OCI-LY1 (cell line): Measurements from ENCODE around the gene DBH.

Experiments
- H2AFZ ChIP-seq: fragments of 200-600 bp; sonication (generic), shearing (Covaris generic); 2 replicates; pipeline ENCODE4 v1.6.0; 2014; ENCODE audit warnings: antibody characterized with exemption, mild to moderate bottlenecking, low read length
- H3F3A ChIP-seq: fragments of 200-600 bp; sonication (generic), shearing (Covaris generic); 2 replicates; pipeline ENCODE4 v1.6.0; 2014; ENCODE audit warnings: mild to moderate bottlenecking, antibody characterized with exemption, low read length, moderate library complexity; ENCODE audit not compliant: insufficient read depth
- H3K27ac ChIP-seq: fragments of 200-600 bp; sonication (generic); 2 replicates; pipeline ENCODE4 v1.5.1; 2014; ENCODE audit warnings: low read length, mixed run types, mild to moderate bottlenecking, low read depth; ENCODE audit not compliant: poor library complexity, severe bottlenecking
- H3K27me3 ChIP-seq: fragments of 200-600 bp; sonication (generic); 2 replicates; pipeline ENCODE4 v1.6.0; 2014; ENCODE audit warnings: antibody characterized with exemption, mild to moderate bottlenecking, low read length, moderate library complexity; ENCODE audit not compliant: insufficient read depth
- H3K36me3 ChIP-seq: fragments of 200-600 bp; sonication (generic); 2 replicates; pipeline ENCODE4 v1.6.1; 2014; ENCODE audit warnings: mild to moderate bottlenecking, antibody characterized with exemption, low read length, moderate library complexity, mixed read lengths; ENCODE audit not compliant: insufficient read depth
- H3K4me1 ChIP-seq: fragments of 200-600 bp; sonication (generic); 2 replicates; pipeline ENCODE4 v1.5.1; 2014; ENCODE audit warnings: mild to moderate bottlenecking, low read length, moderate library complexity; ENCODE audit not compliant: insufficient read depth, severe bottlenecking
- H3K4me2 ChIP-seq: fragments of 200-600 bp; sonication (generic), shearing (Covaris generic); 2 replicates; pipeline ENCODE4 v1.6.1; 2014; ENCODE audit warnings: low read length
- H3K4me3 ChIP-seq: fragments of 200-600 bp; sonication (generic); 2 replicates; pipeline ENCODE4 v1.5.1; 2014; ENCODE audit warnings: low read length, low read depth, mild to moderate bottlenecking, mixed read lengths; ENCODE audit not compliant: poor library complexity, severe bottlenecking
- H3K79me2 ChIP-seq: fragments of 200-600 bp; shearing (Covaris generic); 2 replicates; pipeline ENCODE4 v1.6.1; 2016; ENCODE audit warnings: mixed run types, low read length, mixed read lengths; ENCODE audit not compliant: insufficient read depth
- H3K9ac ChIP-seq: fragments of 200-600 bp; sonication (generic), shearing (Covaris generic); 2 replicates; pipeline ENCODE4 v1.6.1; 2014; ENCODE audit warnings: mild to moderate bottlenecking, low read length, mixed read lengths
- H3K9me2 ChIP-seq: fragments of 200-600 bp; sonication (generic), shearing (Covaris generic); 2 replicates; pipeline ENCODE4 v1.6.1; 2014; ENCODE audit warnings: low read depth, mild to moderate bottlenecking, low read length, mixed read lengths
- H3K9me3 ChIP-seq: fragments of 200-600 bp; shearing (Covaris generic); 2 replicates; pipeline ENCODE4 v1.6.1; 2014; ENCODE audit warnings: low read length, mixed read lengths
- H4K20me1 ChIP-seq: fragments of 200-600 bp; sonication (generic), shearing (Covaris generic); 2 replicates; pipeline ENCODE4 v1.6.0; 2016; ENCODE audit warnings: mild to moderate bottlenecking, low read length; ENCODE audit not compliant: insufficient read depth
- CTCF ChIP-seq: fragments of 200-600 bp; sonication (generic), shearing (Covaris generic); IDR thresholded peaks from 2 replicates; pipeline ENCODE4 v1.5.1; 2017; ENCODE audit warnings: mild to moderate bottlenecking, antibody characterized with exemption, low read length, moderate library complexity, mixed read lengths
- EZH2 ChIP-seq: fragments of 200-600 bp; sonication (generic), shearing (Covaris generic); IDR thresholded peaks from 2 replicates; pipeline ENCODE4 v1.8.0; 2017; ENCODE audit warnings: borderline replicate concordance, mixed run types, mild to moderate bottlenecking, antibody characterized with exemption, low read length, moderate library complexity, mixed read lengths

The DBH gene

GRCh38 chr9:133653638-133654037 lies 17.5 kb downstream of the DBH start:
- no peak overlapping the region for H3K4me2 ChIP-seq
- H3K27ac ChIP-seq = no peak overlapping the region
- peaks cover 3% of the 10 kb centered on the region; the same call in 1 of the 2 replicates for H3K27me3 ChIP-seq
- no peaks in the 10 kb centered on the region for H3K9me3 ChIP-seq
- no peaks in the 10 kb centered on the region for H3K36me3 ChIP-seq
- H3K79me2 ChIP-seq = no peaks in the 10 kb centered on the region
- H3K9ac ChIP-seq = no peak overlapping the region
- no peak overlapping the region for H3K4me3 ChIP-seq
- H4K20me1 ChIP-seq = no peaks in the 10 kb centered on the region
- no peak for TF ChIP-seq EZH2
- TF ChIP-seq CTCF = no peak
- no peaks in the 10 kb centered on the region for H3K4me1 ChIP-seq
- no peaks in the 10 kb centered on the region for H3K9me2 ChIP-seq
- H3F3A ChIP-seq = no peaks in the 10 kb centered on the region
- no peak overlapping the region for H2AFZ ChIP-seq

- Histone ChIP-seq H2AFZ (no peak overlapping the region), H3K27ac (no peak overlapping the region), H3K9me2 (no peaks in the 10 kb centered on the region), H4K20me1 (no peaks in the 10 kb centered on the region), H3K4me3 (no peak overlapping the region), H3K79me2 (no peaks in the 10 kb centered on the region), H3K9ac (no peak overlapping the region), H3K9me3 (no peaks in the 10 kb centered on the region), H3K27me3 (peaks cover 3% of the 10 kb centered on the region; the same call in 1 of the 2 replicates), H3K4me1 (no peaks in the 10 kb centered on the region), H3F3A (no peaks in the 10 kb centered on the region), H3K36me3 (no peaks in the 10 kb centered on the region), H3K4me2 (no peak overlapping the region)
- no peak for TF ChIP-seq CTCF
- TF ChIP-seq EZH2 = no peak
These were observed 18.8 kb downstream of the DBH start for GRCh38 chr9:133654736-133655657.

- no peaks in the 10 kb centered on the region for H3K79me2 ChIP-seq
- no peak overlapping the region for H3K4me3 ChIP-seq
- H3K9ac ChIP-seq = no peak overlapping the region
- TF ChIP-seq EZH2 (no peak), CTCF (no peak)
- H3K27me3 ChIP-seq = peaks cover 3% of the 10 kb centered on the region; the same call in 1 of the 2 replicates
- H4K20me1 ChIP-seq = no peaks in the 10 kb centered on the region
- H3K4me2 ChIP-seq = no peak overlapping the region
- no peak overlapping the region for H3K27ac ChIP-seq
- H3K9me2 ChIP-seq = no peaks in the 10 kb centered on the region
- H3K36me3 ChIP-seq = no peaks in the 10 kb centered on the region
- no peaks in the 10 kb centered on the region for H3K9me3 ChIP-seq
- H3K4me1 ChIP-seq = no peaks in the 10 kb centered on the region
- H2AFZ ChIP-seq = no peak overlapping the region
- no peaks in the 10 kb centered on the region for H3F3A ChIP-seq
These were observed 19.5 kb downstream of the DBH start for GRCh38 chr9:133655701-133656100.
